Measurements from ENCODE around the gene ANGPTL8.

DNA sequence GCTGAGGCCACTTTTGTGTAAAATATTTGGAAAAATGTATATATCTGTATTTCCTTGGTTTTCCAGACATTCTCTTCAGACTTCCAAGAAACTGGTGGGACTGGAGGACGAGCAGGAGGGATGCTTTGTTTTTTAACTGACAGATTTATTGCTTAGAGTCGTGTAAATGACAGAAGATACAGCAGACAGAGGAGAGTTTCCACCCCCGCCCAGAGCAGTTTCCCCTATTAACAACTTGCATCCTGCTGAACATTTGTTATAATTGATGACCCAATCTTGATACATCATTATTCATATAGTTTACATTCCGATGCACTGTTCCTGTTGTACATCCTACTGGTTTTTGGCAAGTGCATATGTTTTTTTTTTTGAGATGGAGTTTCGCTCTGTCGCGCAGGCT, 30.0 kb downstream of the ANGPTL8 start:
- TF ChIP-seq GATA2 (IDR thresholded peaks at IDR 0.05; ENCODE audit: low read depth, low read length), result no peak
- no peak for TF ChIP-seq GATA3 (IDR thresholded peaks at IDR 0.05; ENCODE audit: low read depth, low read length)
